ENCODE results near the gene CEP112.

GRCh38 chr17:66221755-66222530 is 30.0 kb upstream of the CEP112 start:
- TF ChIP-seq SIN3A (conservative IDR thresholded peaks at IDR 0.05 in 1 of 2, IDR thresholded peaks at IDR 0.05 in 1 of 2; ENCODE audit: low read depth in 1 of 2, low read length in 2 of 2), result no peak
- no peak for TF ChIP-seq CTCF (IDR thresholded peaks at IDR 0.05; ENCODE audit: control extremely low read depth in 1 of 3, insufficient read depth in 1 of 3, low read depth in 1 of 3, low read length in 3 of 3)
- no peak for TF ChIP-seq SP1 (IDR thresholded peaks at IDR 0.05; ENCODE audit: low read depth, low read length)

Measured in H1 (cell line).